Activated naive CD4-positive, alpha-beta T cell treated with anti-CD3 and anti-CD28 coated beads, Interleukin-2, amount 10 ng/mL, durations not matched to agents 7 days and 5 days (primary cell): ENCODE data around the gene PFKP.

Source experiments
- CTCF ChIA-PET: fragments of 350-600 bp; sonication (Branson Sonifier 250); formaldehyde crosslinking; loops from one replicate; lab custom pipeline; 2021; ENCODE audit warnings: antibody characterized with exemption; lab: Charles Lee
- DNase-seq: peaks from one replicate; pipeline ENCODE4 v3.0.0-alpha.2; 2020
- H3K27ac Mint-ChIP-seq: one replicate; pipeline ENCODE4 v1.8.0; 2021; ENCODE audit warnings: mild to moderate bottlenecking, moderate library complexity, mixed read lengths
- H3K27me3 Mint-ChIP-seq: one replicate; pipeline ENCODE4 v1.8.0; 2021; ENCODE audit warnings: mild to moderate bottlenecking, mixed read lengths
- H3K36me3 Mint-ChIP-seq: one replicate; pipeline ENCODE4 v1.8.0; 2021; ENCODE audit warnings: mixed read lengths
- H3K4me1 Mint-ChIP-seq: one replicate; pipeline ENCODE4 v1.8.0; 2021; ENCODE audit warnings: mixed read lengths
- H3K4me3 Mint-ChIP-seq: one replicate; pipeline ENCODE4 v1.8.0; 2021; ENCODE audit warnings: mild to moderate bottlenecking, moderate library complexity, mixed read lengths
- H3K9me3 Mint-ChIP-seq: one replicate; pipeline ENCODE4 v1.8.0; 2021; ENCODE audit warnings: mixed read lengths

The PFKP gene

DNA sequence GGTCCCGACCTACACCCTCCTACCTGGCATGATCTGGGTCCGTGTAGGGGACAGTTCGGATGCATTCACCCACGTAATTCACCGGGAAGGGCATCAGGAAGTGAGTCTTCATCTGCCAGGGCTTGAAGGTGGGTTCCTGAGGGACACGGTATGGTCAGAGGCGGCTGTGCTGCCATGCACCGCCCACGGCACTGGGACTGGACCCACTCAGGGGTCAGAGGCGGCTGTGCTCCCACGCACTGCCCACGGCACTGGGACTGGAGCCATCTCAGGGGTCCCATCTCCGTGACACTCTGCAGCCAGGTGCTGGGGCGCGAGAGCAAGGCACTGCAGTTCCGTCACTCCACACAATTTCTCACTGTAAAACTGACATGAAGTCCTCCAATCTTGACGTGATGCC lies 76.0 kb downstream of the PFKP start:
- H3K4me1 Mint-ChIP-seq, result no peaks in the 10 kb centered on the region
- H3K27ac Mint-ChIP-seq, result peak overlapping the region; percentile 7
- CTCF ChIA-PET, result no interaction called here
- H3K9me3 Mint-ChIP-seq, result no peaks in the 10 kb centered on the region
- H3K36me3 Mint-ChIP-seq, result peaks cover 66% of the 10 kb centered on the region
- H3K27me3 Mint-ChIP-seq, result no peaks in the 10 kb centered on the region
- no peak for DNase-seq
- no peak overlapping the region for H3K4me3 Mint-ChIP-seq

- DNase-seq, result no peak
- H3K9me3 Mint-ChIP-seq, result no peaks in the 10 kb centered on the region
- H3K4me3 Mint-ChIP-seq, result no peak overlapping the region
- peak overlapping the region; percentile 7 for H3K27ac Mint-ChIP-seq
- H3K27me3 Mint-ChIP-seq, result no peaks in the 10 kb centered on the region
- H3K36me3 Mint-ChIP-seq, result peaks cover 61% of the 10 kb centered on the region
- CTCF ChIA-PET, result no interaction called here
- no peaks in the 10 kb centered on the region for H3K4me1 Mint-ChIP-seq
Observed at GRCh38 chr10:3143791-3144434, 76.6 kb downstream of the PFKP start.

DNA sequence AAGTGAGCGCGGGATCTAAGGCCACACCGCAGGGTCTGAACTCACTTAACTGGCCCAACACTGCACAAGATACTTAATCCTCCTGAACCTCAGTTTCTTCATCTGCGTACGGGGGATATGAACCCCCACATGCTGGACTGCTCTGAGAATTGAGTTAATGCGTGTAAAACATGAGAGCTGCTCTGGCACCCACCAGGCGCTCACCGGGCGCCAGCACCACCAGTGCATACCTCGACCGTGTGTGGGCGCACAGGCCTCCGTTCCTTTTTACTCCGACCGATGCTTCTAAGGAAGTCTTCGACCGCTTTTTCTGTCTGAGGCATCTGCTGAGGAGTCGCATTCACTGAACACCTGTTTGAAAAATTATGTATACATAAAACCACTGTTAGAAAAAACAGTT lies 78.0 kb downstream of the PFKP start:
- Mint-ChIP-seq H3K4me3 (no peak overlapping the region), H3K27me3 (no peaks in the 10 kb centered on the region), H3K9me3 (no peaks in the 10 kb centered on the region), H3K36me3 (peaks cover 57% of the 10 kb centered on the region), H3K27ac (no peak overlapping the region), H3K4me1 (no peaks in the 10 kb centered on the region)
- no peak for DNase-seq
- CTCF ChIA-PET, result no interaction called here

- DNase-seq, result no peak
- Mint-ChIP-seq H3K4me1 (no peaks in the 10 kb centered on the region), H3K4me3 (no peak overlapping the region), H3K36me3 (peaks cover 51% of the 10 kb centered on the region), H3K27me3 (no peaks in the 10 kb centered on the region), H3K9me3 (no peaks in the 10 kb centered on the region), H3K27ac (no peak overlapping the region)
- CTCF ChIA-PET, result no interaction called here
Observed at GRCh38 chr10:3146289-3146688, 78.9 kb downstream of the PFKP start.

GRCh38 chr10:3147117-3147820 lies 79.9 kb downstream of the PFKP start:
- no peaks in the 10 kb centered on the region for H3K4me1 Mint-ChIP-seq
- H3K36me3 Mint-ChIP-seq, result peaks cover 44% of the 10 kb centered on the region
- H3K27me3 Mint-ChIP-seq, result no peaks in the 10 kb centered on the region
- H3K9me3 Mint-ChIP-seq, result no peaks in the 10 kb centered on the region
- DNase-seq, result no peak
- CTCF ChIA-PET, result no interaction called here
- H3K4me3 Mint-ChIP-seq, result no peak overlapping the region
- no peak overlapping the region for H3K27ac Mint-ChIP-seq

DNA sequence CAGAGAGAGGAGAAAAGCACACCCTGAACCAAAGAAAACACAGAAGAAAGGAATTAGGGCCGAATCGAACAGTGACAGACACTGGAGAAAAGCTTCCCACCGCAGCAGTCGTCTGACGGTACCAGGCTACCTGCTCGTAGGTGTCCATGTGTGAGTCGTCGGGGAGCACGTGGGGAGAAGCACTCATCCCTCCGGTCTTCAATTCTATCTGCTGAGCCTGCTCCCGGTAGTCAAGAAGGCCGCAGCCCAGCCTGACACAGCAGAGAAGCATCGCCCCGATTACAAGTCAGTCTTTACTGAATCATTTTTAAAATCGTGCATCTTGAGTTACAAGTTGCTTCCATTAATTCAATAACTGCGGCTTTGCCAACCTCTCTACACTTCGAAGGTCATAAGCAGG lies 80.7 kb downstream of the PFKP start:
- no peaks in the 10 kb centered on the region for H3K9me3 Mint-ChIP-seq
- CTCF ChIA-PET, result interaction anchor here (0.8 to 1.0 kb wide), 2 partner anchors 27 to 220 kb away, joined by 3 to 5 read pairs; no protein-coding TSS in a partner anchor
- no peaks in the 10 kb centered on the region for H3K27me3 Mint-ChIP-seq
- no peak for DNase-seq
- peaks cover 46% of the 10 kb centered on the region for H3K36me3 Mint-ChIP-seq
- no peak overlapping the region for H3K27ac Mint-ChIP-seq
- no peak overlapping the region for H3K4me3 Mint-ChIP-seq
- H3K4me1 Mint-ChIP-seq, result no peaks in the 10 kb centered on the region

DNA sequence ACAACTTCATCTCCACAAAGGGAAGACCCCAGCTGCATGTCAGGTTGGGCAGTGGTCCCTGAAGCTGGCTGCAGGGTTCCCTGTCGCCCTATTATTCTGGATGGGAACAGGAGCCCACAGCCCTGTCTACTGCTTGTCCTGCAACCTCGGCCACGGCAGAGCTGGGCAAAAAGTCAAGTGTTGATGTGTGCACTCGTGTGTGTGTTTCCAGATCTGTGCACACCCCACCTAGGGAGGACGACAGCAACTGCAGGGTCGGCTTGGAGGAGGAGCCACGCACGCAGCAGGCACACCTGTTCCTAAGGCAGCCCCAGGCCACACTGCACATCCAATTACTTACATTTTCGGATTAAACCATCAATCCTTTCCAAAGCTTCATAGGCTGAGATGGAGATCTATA lies 81.6 kb downstream of the PFKP start:
- Mint-ChIP-seq H3K36me3 (peaks cover 47% of the 10 kb centered on the region), H3K9me3 (no peaks in the 10 kb centered on the region), H3K4me1 (no peaks in the 10 kb centered on the region), H3K27ac (no peak overlapping the region), H3K4me3 (no peak overlapping the region), H3K27me3 (no peaks in the 10 kb centered on the region)
- CTCF ChIA-PET, result interaction anchor here (0.8 to 1.0 kb wide), 2 partner anchors 28 to 221 kb away, joined by 3 to 5 read pairs; no protein-coding TSS in a partner anchor
- DNase-seq, result no peak

DNA sequence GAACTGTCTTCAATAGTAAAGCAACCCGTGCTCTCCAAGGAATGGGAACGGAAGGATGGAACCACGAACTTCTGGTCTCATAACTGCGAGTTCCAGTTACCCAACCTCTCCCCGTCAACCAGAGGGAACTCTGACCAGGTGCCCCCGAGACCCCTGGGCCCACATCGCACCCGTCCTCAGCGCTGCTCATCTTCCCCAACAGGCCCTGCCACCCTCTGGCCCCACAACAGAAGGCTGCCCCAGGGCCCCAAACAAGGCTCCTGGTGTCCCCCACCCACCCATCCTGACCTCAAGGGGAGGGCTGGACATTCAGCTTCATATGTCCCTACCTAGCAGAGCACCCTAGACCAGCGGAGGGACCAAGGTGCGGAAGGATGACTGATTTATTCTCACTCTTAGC lies 82.6 kb downstream of the PFKP start:
- peaks cover 51% of the 10 kb centered on the region for H3K36me3 Mint-ChIP-seq
- DNase-seq, result no peak
- CTCF ChIA-PET, result no interaction called here
- H3K27ac Mint-ChIP-seq, result no peak overlapping the region
- no peaks in the 10 kb centered on the region for H3K4me1 Mint-ChIP-seq
- no peaks in the 10 kb centered on the region for H3K9me3 Mint-ChIP-seq
- H3K4me3 Mint-ChIP-seq, result no peak overlapping the region
- no peaks in the 10 kb centered on the region for H3K27me3 Mint-ChIP-seq

DNA sequence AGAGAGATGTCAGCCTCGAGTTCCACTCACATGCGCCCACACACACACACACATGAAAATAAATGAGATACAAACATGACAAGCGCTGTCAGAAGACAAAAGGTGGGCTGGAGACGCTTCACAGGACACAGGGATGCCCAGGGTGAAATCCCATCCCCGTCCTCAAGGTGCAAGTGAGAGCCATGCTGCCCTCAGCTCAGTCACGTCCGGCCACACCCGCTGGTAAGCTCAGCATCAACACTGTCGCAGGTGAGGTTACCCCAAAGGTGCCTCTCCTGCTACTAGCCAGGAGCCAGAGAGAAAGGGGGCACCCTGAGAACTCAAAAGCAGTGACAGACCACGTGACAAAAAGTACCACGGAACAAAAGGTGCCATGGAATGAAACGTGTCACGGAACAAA lies 83.0 kb downstream of the PFKP start:
- H3K4me1 Mint-ChIP-seq, result no peaks in the 10 kb centered on the region
- peaks cover 55% of the 10 kb centered on the region for H3K36me3 Mint-ChIP-seq
- no peaks in the 10 kb centered on the region for H3K9me3 Mint-ChIP-seq
- no peaks in the 10 kb centered on the region for H3K27me3 Mint-ChIP-seq
- no peak overlapping the region for H3K27ac Mint-ChIP-seq
- H3K4me3 Mint-ChIP-seq, result no peak overlapping the region
- DNase-seq, result no peak
- CTCF ChIA-PET, result no interaction called here

- Mint-ChIP-seq H3K36me3 (peaks cover 56% of the 10 kb centered on the region), H3K4me3 (no peak overlapping the region), H3K27me3 (no peaks in the 10 kb centered on the region), H3K27ac (no peak overlapping the region), H3K4me1 (no peaks in the 10 kb centered on the region), H3K9me3 (no peaks in the 10 kb centered on the region)
- no peak for DNase-seq
- CTCF ChIA-PET, result no interaction called here
Observed at GRCh38 chr10:3150961-3151360, 83.6 kb downstream of the PFKP start.

DNA sequence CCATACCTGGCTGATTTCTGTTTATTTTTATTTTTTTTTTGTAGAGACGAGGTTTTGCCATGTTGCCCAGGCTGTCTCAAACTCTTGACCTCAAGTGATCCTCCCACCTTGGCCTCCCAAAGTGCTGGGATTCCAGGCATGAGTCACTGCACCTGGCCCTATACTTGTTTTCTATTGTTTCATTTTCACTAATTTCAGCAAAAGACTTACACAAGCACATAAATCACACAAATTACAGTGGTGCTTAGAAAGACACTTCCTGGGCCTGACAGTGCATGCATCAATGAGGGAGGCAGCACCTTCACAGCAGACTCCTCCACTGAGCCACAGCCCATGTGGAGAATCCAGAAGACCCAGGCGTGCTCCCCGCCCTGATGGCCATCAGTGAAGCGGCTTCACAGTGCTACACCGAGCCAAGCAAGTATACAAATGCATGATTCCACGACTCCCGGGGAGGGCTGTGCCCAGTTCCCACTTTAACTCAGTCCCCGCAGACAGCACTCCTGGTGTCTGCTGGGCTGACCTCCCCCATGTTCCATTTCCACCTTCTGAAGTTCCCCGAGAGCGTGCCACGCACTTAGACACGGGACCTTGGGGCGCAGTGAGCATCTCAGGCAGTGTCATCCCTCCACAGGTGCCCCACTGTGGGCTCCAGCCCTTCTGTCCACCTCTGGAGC lies 84.7 kb downstream of the PFKP start:
- Mint-ChIP-seq H3K9me3 (no peaks in the 10 kb centered on the region), H3K27me3 (no peaks in the 10 kb centered on the region), H3K4me3 (no peak overlapping the region), H3K36me3 (peaks cover 58% of the 10 kb centered on the region), H3K27ac (no peak overlapping the region), H3K4me1 (no peaks in the 10 kb centered on the region)
- CTCF ChIA-PET, result no interaction called here
- DNase-seq, result no peak

- peaks cover 57% of the 10 kb centered on the region for H3K36me3 Mint-ChIP-seq
- H3K4me1 Mint-ChIP-seq, result no peaks in the 10 kb centered on the region
- no peak for DNase-seq
- CTCF ChIA-PET, result interaction anchor here (1.5 kb wide), 1 partner anchor 12 kb away, joined by 5 read pairs; no protein-coding TSS in a partner anchor
- H3K4me3 Mint-ChIP-seq, result no peak overlapping the region
- no peak overlapping the region for H3K27ac Mint-ChIP-seq
- no peaks in the 10 kb centered on the region for H3K9me3 Mint-ChIP-seq
- H3K27me3 Mint-ChIP-seq, result no peaks in the 10 kb centered on the region
Observed at GRCh38 chr10:3152566-3152935, 85.2 kb downstream of the PFKP start.

DNA sequence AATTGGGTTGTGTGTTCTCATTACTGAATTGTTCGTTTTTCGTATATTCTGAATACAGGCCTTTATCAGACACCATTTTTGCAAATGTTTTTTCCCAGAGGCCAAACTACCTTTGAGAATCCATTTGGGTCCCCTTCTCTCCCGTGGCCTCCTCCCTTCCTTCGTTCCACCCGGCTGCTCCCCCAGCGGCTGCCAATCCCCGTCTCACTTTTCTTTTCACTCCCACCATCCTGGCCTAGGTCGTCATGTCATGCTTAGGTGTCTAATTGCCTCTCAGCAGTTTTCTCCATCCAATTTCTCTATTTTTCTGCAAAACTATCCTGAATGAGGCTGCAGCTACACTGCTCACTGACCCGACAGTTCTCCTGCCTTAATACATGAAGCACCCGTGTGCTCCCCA lies 87.3 kb downstream of the PFKP start:
- no peaks in the 10 kb centered on the region for H3K27me3 Mint-ChIP-seq
- peaks cover 62% of the 10 kb centered on the region for H3K36me3 Mint-ChIP-seq
- H3K4me1 Mint-ChIP-seq, result no peaks in the 10 kb centered on the region
- no peak for DNase-seq
- no peak overlapping the region for H3K4me3 Mint-ChIP-seq
- no peaks in the 10 kb centered on the region for H3K9me3 Mint-ChIP-seq
- no peak overlapping the region for H3K27ac Mint-ChIP-seq
- CTCF ChIA-PET, result interaction anchor here (1.4 kb wide), 1 partner anchor 8 kb away, joined by 4 read pairs; no protein-coding TSS in a partner anchor

- Mint-ChIP-seq H3K4me1 (no peaks in the 10 kb centered on the region), H3K9me3 (no peaks in the 10 kb centered on the region), H3K4me3 (no peak overlapping the region), H3K27ac (no peak overlapping the region), H3K36me3 (peaks cover 53% of the 10 kb centered on the region), H3K27me3 (no peaks in the 10 kb centered on the region)
- DNase-seq, result no peak
- CTCF ChIA-PET, result no interaction called here
Observed at GRCh38 chr10:3159152-3159551, 91.8 kb downstream of the PFKP start.
